Thyroid gland (tissue), 4 donors: ENCODE results near the gene COX6A1.

ENCODE experiments used
- POLR2A ChIP-seq, 2 donors: fragments of 450-650 bp; IDR thresholded peaks; one replicate each; pipeline ENCODE4 v1.6.1; 2017; ENCODE audit warnings: antibody characterized with exemption in 2 of 2, mild to moderate bottlenecking in 2 of 2, moderate library complexity in 1 of 2
- TF ChIP-seq, protein P1 (sequence below), 6 experiments: fragments of 200-600 bp in 3 of 6; fragments of 450-650 bp in 3 of 6; sonication (generic) in 3 of 6; IDR thresholded peaks; one replicate each; pipeline ENCODE4 v1.5.1; 2016 to 2019; ENCODE audit warnings: antibody characterized with exemption in 6 of 6, mild to moderate bottlenecking in 2 of 6, inconsistent platforms in 1 of 6, moderate library complexity in 1 of 6

DNA sequence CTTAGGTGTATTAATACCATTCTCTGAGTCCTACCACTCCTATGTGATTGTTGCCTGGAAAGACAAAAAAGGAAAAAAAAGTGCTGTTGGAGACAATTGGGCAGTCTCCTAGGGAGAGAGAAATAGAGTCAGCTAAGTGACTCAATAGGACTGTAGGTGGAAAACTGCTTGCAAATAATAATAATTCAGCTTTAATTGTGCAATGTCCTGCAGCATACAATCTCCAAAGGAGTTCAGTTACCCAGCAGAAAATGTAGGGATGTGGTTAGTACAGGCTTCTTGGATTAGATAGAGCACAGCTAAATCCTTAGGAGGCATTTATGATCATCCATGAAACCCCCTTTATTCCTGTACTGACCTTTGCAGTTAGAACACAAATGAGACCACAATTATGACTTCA lies 34.6 kb downstream of the COX6A1 start:
- TF ChIP-seq POLR2A (IDR thresholded peaks at IDR 0.05), result no peak
- TF ChIP-seq, protein P1, sequence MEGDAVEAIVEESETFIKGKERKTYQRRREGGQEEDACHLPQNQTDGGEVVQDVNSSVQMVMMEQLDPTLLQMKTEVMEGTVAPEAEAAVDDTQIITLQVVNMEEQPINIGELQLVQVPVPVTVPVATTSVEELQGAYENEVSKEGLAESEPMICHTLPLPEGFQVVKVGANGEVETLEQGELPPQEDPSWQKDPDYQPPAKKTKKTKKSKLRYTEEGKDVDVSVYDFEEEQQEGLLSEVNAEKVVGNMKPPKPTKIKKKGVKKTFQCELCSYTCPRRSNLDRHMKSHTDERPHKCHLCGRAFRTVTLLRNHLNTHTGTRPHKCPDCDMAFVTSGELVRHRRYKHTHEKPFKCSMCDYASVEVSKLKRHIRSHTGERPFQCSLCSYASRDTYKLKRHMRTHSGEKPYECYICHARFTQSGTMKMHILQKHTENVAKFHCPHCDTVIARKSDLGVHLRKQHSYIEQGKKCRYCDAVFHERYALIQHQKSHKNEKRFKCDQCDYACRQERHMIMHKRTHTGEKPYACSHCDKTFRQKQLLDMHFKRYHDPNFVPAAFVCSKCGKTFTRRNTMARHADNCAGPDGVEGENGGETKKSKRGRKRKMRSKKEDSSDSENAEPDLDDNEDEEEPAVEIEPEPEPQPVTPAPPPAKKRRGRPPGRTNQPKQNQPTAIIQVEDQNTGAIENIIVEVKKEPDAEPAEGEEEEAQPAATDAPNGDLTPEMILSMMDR (IDR thresholded peaks at IDR 0.05), result no peak
